ENCODE data around the gene AMER2.

Gene AMER2

DNA sequence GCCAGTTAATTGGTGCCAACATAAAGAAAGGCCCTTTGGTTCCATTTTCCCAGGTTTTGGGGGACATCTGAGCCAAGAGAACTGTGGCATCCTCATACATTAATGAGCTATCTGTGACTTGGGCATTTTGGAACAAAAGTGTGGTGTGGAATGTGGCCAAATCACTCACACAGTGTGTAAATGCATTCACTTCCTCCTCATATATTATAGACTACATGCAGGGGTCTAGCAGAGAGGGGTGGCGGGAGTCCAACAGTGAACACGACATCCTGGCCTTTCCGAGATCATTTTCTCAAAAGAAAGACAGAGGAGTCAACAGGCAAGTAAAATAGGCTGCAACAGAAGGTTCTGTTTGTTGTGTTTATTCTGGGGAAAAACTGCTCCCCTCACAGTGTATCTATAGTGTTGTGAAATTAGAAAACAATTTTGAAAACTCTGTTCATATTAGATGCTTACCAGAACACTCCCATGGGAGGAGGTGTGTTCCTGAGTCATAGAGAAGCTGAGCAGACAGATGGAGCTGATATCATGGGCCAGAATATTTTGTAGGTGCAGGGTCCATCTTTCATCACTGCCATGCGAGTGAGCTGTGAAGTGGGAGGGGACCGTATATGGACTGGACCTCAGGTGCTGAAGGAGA, 39.2 kb downstream of the AMER2 start:
- TF ChIP-seq CTCF (IDR thresholded peaks at IDR 0.05) = no peak

GRCh38 chr13:25131881-25132420, 40.1 kb downstream of the AMER2 start:
- TF ChIP-seq CTCF (IDR thresholded peaks at IDR 0.05) = no peak

GRCh38 chr13:25130944-25131343, 41.1 kb downstream of the AMER2 start:
- TF ChIP-seq CTCF (IDR thresholded peaks at IDR 0.05) = no peak

DNA sequence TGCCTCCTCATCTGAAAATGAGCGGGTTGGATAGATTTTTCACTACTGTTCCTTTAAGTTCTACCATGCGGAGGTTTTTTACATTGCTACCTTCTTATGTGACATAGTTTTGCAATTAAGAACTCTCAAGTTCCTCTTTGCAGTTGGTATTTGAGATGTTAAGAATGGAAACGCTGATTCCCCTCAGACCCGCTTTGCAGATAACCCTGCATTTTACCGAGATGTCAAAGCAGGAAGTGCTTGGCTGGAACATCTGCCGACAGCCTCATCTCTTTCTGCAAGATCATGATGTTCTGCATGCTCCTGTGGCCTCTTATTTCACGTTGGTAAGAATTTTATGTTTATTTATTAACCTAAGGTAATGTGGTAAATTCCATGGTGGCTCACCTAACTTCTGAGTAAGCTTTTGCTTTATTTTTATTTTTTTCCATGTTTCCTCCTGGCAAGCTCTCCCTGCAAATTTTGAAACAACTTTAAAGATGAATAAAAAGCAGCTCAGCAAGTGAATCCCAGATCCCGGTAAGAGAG, 53.6 kb downstream of the AMER2 start:
- no peak for TF ChIP-seq CTCF (IDR thresholded peaks at IDR 0.05)

- TF ChIP-seq CTCF (IDR thresholded peaks at IDR 0.05) = no peak
Measured at GRCh38 chr13:25117312-25117711, 54.8 kb downstream of the AMER2 start.

GRCh38 chr13:25116044-25116443, 56.0 kb downstream of the AMER2 start:
- no peak for TF ChIP-seq CTCF (IDR thresholded peaks at IDR 0.05)

GRCh38 chr13:25114220-25114619, 57.9 kb downstream of the AMER2 start:
- peak; percentile 89 for TF ChIP-seq CTCF (IDR thresholded peaks at IDR 0.05)
